Stimulated activated effector memory CD8-positive, alpha-beta T cell treated with anti-CD3 and anti-CD28 coated beads, Interleukin-12 subunit alpha, Interleukin-12 subunit beta, amount 100 ng/mL, for 72 hours (primary cell): Measurements from ENCODE around the gene MID1.
A peak's percentile ranks its signal among the peaks of the same experiment; 100 is the strongest.

Experiments used
- ATAC-seq: fragments of 150-1000 bp; cut with Tn5 transposase; 2 replicates; pipeline ENCODE4 v1.10.0; 2021
- DNase-seq, 2 donors: peaks; one replicate each; pipeline ENCODE4 v3.0.0; 2021 to 2022; ENCODE audit warnings: low spot score in 2 of 2
- H3K27ac Mint-ChIP-seq: one replicate; pipeline ENCODE4 v1.8.0; 2022; ENCODE audit warnings: mild to moderate bottlenecking, mixed read lengths
- H3K36me3 Mint-ChIP-seq: one replicate; pipeline ENCODE4 v1.8.0; 2022; ENCODE audit warnings: mild to moderate bottlenecking, mixed read lengths
- H3K4me1 Mint-ChIP-seq: one replicate; pipeline ENCODE4 v1.8.0; 2022; ENCODE audit warnings: mixed read lengths
- H3K4me3 Mint-ChIP-seq: one replicate; pipeline ENCODE4 v1.8.0; 2022; ENCODE audit warnings: mild to moderate bottlenecking, mixed read lengths
- H3K9me3 Mint-ChIP-seq: one replicate; pipeline ENCODE4 v1.8.0; 2022; ENCODE audit warnings: mixed read lengths

Gene MID1, protein sequence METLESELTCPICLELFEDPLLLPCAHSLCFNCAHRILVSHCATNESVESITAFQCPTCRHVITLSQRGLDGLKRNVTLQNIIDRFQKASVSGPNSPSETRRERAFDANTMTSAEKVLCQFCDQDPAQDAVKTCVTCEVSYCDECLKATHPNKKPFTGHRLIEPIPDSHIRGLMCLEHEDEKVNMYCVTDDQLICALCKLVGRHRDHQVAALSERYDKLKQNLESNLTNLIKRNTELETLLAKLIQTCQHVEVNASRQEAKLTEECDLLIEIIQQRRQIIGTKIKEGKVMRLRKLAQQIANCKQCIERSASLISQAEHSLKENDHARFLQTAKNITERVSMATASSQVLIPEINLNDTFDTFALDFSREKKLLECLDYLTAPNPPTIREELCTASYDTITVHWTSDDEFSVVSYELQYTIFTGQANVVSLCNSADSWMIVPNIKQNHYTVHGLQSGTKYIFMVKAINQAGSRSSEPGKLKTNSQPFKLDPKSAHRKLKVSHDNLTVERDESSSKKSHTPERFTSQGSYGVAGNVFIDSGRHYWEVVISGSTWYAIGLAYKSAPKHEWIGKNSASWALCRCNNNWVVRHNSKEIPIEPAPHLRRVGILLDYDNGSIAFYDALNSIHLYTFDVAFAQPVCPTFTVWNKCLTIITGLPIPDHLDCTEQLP

DNA sequence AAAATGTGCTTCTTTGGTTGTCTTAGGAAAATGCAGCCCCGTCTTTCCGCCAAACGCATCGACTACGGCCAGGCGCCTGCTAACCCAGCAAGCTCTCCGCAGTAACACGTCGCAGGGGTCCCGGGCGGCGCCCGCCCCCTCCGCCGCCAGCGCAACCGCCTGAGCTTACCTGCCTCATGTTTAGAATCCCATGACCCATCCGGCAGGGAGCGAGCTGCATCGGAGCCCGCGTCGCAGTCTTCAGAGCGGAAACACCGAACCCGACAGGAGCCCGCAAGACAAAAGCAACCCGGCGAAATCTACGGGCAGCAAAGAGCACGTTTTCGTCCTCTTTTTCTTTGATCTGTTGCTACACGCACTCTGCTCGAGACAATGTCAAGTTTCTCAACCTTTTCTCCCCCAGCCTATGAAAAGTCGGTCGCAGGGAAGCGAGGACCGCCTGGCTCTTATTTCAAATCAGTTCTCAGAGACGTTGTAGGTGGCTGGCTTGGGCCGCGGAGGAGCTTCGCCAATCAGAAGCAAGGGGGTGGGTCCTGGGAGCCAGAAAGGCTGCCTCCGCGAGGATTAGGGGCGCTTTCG is at the start of gene MID1:
MID1 (minus strand) TSS at position 465 of the 579 bp plus-strand sequence. CDS start 53,038 bp downstream, outside the sequence.
- no peaks in the 10 kb centered on the region for H3K9me3 Mint-ChIP-seq
- DNase-seq (no peak), ATAC-seq (no peak)

DNA sequence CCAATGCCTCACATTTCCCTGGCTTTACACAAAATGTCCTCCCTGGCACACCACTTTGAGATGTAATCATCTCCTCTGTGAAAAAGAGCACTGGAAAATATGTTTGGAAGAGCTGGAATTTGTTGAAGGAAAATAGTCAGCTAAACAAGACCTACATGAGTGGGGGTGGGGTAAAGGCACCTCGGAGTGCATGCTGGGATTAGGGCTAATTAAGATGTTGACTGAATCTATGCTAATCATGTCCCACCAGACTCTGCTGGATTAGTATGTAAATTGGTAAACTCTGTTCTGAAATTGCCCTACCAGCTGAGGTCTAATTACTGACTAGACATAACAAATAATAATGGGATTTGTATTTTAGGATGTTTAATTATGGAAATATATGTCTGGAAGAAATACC is 46.8 kb upstream of the MID1 start:
- ATAC-seq (no peak), DNase-seq (no peak)
- no peak overlapping the region for H3K27ac Mint-ChIP-seq
- H3K36me3 Mint-ChIP-seq: no peaks in the 10 kb centered on the region
- H3K4me1 Mint-ChIP-seq: no peaks in the 10 kb centered on the region
- H3K9me3 Mint-ChIP-seq: no peaks in the 10 kb centered on the region
- H3K4me3 Mint-ChIP-seq: no peak overlapping the region

More for the DNA sequence above, at the start of gene MID1:
- no peak within 1 kb of the TSS for H3K27ac Mint-ChIP-seq
- H3K36me3 Mint-ChIP-seq: no peaks in the 10 kb centered on the region
- H3K4me1 Mint-ChIP-seq: no peaks in the 10 kb centered on the region
- H3K4me3 Mint-ChIP-seq: peak within 1 kb of the TSS; percentile 51

DNA sequence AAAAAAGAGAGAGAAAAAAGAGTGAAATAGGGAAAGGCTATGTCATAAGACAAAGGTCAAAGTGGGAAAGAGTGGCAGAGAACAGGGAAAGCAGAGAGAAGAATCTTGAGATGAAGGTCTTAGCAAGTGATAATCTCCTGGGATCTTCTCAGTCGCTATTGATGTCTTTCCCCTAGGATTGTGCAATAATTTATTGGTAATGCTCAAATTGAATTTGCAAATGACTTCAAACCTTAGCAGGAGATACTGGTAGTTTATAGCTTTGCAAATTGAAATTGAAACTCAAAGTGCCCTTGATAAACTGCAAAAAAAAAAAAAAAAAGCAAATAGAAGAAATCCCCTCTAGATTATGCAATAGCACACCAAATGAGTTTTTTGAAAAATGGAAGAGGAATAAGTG is 45.7 kb upstream of the MID1 start:
- DNase-seq (no peak), ATAC-seq (no peak)
- Mint-ChIP-seq H3K4me1 (no peaks in the 10 kb centered on the region), H3K36me3 (no peaks in the 10 kb centered on the region), H3K4me3 (no peak overlapping the region), H3K27ac (no peak overlapping the region), H3K9me3 (no peaks in the 10 kb centered on the region)

DNA sequence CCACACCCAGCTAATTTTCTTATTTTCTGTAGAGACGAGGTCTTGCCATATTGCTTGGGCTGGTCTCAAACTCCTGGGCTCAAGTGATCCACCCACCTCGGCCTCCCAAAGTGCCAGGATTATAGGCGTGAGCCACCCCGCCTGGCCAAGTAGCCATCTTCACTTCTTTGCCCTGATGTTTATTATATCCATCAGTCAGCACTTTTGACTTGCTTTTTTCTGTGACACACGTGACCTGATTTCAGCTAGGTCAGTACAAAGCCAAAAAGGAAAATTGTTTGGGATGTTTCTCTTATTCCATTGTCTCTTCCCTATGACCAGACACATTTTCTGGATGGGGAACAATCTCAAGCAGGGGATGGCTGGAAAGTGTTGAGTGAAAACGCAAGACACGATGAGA is 45.3 kb upstream of the MID1 start:
- Mint-ChIP-seq H3K27ac (no peak overlapping the region), H3K36me3 (no peaks in the 10 kb centered on the region), H3K4me3 (no peak overlapping the region), H3K4me1 (no peaks in the 10 kb centered on the region), H3K9me3 (no peaks in the 10 kb centered on the region)
- no peak for ATAC-seq
- no peak for DNase-seq

DNA sequence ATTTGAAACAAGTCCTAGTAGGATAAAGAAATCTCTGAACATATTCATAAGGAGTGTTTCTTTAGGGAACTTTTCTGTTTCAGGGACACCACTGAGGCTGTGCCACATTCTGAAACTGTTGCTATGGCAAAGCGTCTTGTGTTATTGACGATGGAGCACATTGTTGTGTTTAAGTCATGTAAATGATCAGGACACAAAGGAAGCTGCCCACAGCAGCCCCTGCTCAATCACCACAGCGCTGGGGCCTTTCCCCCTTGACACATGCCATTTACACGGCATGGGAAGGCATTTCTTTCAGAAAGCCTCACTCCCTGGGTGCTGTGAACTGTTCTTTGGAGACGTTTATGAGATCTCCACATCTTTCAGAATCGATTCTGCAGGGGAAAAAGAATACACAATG is 39.8 kb upstream of the MID1 start:
- no peak overlapping the region for H3K27ac Mint-ChIP-seq
- no peak overlapping the region for H3K4me3 Mint-ChIP-seq
- H3K36me3 Mint-ChIP-seq: no peaks in the 10 kb centered on the region
- DNase-seq (no peak), ATAC-seq (no peak)
- peaks cover 4% of the 10 kb centered on the region for H3K9me3 Mint-ChIP-seq
- no peaks in the 10 kb centered on the region for H3K4me1 Mint-ChIP-seq

DNA sequence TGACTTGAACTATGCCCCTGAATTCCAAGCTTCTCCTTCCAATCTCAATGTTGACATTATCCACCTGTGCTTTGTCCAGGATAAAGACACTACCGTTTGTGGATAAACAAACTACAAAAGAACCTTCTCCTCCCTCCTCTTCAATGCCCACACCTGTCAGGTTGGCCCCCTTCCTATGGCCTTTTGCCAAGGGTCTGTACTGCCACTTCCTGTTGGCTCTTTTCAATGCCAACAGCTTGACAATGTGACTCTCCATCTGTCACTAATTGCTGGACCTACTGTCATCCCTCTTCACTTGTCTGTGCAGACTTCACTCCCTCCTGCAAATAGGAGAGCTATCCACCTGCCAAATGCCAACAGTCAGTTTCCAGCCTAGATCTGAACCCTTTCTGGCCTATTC is 35.8 kb upstream of the MID1 start:
- Mint-ChIP-seq H3K36me3 (no peaks in the 10 kb centered on the region), H3K27ac (no peak overlapping the region), H3K4me1 (no peaks in the 10 kb centered on the region), H3K9me3 (peaks cover 9% of the 10 kb centered on the region), H3K4me3 (no peak overlapping the region)
- DNase-seq (no peak), ATAC-seq (no peak)

DNA sequence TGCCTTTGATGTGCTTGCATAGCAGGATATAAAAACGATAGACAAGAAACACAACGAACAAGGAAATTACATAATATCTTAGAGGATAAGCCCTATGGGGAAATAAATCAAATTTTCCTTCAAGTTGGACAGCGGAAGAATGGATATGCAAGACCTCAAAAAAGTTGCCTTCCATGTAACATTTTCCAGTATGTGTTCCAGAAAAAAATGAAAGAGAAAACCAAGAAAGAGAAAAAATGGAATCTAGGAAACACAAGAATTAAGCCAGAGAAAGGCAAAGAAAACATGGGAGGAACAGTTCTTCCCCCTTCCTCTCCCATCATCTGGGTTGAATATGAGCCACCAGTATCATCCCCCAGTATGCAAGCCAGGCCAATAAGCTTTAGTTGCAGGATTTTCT is 34.6 kb upstream of the MID1 start:
- no peak for ATAC-seq
- Mint-ChIP-seq H3K4me1 (no peaks in the 10 kb centered on the region), H3K9me3 (peaks cover 9% of the 10 kb centered on the region), H3K4me3 (no peak overlapping the region), H3K36me3 (no peaks in the 10 kb centered on the region), H3K27ac (no peak overlapping the region)
- DNase-seq: no peak

DNA sequence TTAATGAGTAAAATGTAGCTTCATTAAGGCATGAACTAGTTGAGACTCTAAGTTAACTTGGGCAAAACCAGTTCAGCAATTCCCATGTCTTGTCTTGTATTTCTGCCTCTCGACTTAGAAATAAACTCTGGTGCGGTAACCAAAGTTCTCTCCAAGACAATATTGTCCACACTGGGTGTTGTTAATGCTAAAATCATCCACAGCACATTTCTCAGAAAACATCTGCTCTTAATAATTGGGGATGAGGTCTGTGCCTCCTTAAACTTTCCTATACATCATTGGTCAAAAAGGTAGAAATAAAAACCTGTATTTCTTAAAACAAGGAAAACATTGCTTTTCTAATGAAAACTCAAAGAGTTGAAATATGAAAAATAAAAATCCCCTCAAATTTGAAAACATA is 32.9 kb upstream of the MID1 start:
- no peak for ATAC-seq
- no peaks in the 10 kb centered on the region for H3K4me1 Mint-ChIP-seq
- H3K27ac Mint-ChIP-seq: no peak overlapping the region
- no peak for DNase-seq
- no peak overlapping the region for H3K4me3 Mint-ChIP-seq
- peaks cover 9% of the 10 kb centered on the region for H3K9me3 Mint-ChIP-seq
- H3K36me3 Mint-ChIP-seq: no peaks in the 10 kb centered on the region

DNA sequence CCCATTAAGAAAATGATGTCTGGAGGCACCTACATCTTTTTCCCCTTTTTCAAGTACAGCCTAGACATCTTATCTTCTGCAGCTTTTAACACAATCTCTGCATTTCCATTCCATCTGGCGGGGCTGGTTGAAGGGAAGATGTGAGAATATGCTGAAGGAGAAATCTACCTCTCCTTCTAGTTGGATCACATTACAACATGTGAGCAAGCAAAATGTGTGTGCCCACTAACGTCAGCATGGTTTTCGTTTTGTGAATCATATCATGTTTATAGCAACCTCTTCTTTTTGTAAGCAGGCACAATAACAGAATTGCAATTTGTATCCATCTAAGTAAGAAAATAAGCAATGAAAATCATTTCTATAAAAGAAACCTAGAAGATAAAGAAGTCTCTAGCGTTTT is 28.9 kb upstream of the MID1 start:
- H3K4me1 Mint-ChIP-seq: no peaks in the 10 kb centered on the region
- H3K9me3 Mint-ChIP-seq: peaks cover 6% of the 10 kb centered on the region
- ATAC-seq: no peak
- H3K4me3 Mint-ChIP-seq: no peak overlapping the region
- H3K27ac Mint-ChIP-seq: no peak overlapping the region
- no peaks in the 10 kb centered on the region for H3K36me3 Mint-ChIP-seq
- DNase-seq: no peak

DNA sequence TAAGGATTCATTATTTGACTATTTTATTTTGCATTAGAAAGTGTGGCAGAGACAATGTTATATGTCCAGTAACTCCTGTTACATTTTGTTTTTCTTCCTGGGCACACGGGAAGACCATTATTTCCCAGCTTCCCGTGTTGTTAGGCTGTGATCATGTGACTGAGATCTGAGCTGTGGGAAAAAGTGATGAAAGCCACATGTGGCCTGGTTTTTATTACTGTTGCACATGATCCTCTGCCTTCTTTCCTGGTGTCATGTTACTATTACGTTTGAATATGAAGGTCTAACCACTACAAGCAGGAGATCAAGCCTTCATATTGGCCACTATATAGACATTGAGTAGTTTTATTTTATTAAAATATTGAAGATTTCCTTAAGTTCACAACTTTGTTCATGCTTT is 28.2 kb upstream of the MID1 start:
- no peak for ATAC-seq
- H3K9me3 Mint-ChIP-seq: peaks cover 6% of the 10 kb centered on the region
- no peak overlapping the region for H3K4me3 Mint-ChIP-seq
- no peaks in the 10 kb centered on the region for H3K4me1 Mint-ChIP-seq
- no peaks in the 10 kb centered on the region for H3K36me3 Mint-ChIP-seq
- no peak overlapping the region for H3K27ac Mint-ChIP-seq
- no peak for DNase-seq

DNA sequence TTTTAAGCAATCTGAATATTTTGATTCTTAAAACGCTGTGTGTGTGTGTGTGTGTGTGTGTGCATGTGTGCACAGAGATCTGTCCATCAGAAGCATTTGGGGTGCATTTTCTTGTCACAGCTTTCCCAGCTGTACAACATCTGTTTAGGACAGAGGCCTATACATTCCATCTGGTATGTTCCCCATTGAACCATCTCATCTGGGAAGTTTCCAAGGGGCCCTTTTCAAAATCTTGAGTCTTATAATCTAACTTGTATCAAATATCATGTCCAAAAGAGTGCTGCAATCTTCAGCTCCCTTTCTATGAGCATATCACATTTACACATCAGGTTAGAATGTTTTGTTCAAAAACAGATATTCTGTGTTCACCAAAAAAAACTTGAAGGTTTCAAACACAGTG is 16.5 kb upstream of the MID1 start:
- Mint-ChIP-seq H3K9me3 (peaks cover 5% of the 10 kb centered on the region), H3K4me3 (no peak overlapping the region), H3K36me3 (no peaks in the 10 kb centered on the region), H3K27ac (no peak overlapping the region), H3K4me1 (no peaks in the 10 kb centered on the region)
- DNase-seq: no peak
- no peak for ATAC-seq

DNA sequence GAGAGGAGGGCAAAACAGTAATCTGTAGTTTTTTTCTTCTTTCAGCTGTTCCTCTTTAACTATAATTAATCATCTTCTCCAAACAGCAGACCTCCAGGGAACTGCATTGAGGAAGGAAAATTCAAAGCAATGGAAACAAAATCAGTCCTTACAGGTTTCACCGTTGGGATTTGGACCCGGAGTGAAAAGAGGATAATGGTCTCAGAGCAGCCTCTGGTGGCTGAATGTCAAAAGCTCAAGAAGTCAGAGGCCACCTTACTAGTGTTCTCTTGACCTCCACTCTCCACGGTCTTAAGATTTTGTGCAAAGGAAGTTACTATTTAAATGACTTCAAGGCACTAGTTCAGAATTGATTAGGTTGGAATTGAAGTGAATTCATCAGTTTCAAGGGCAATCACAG is 16.0 kb upstream of the MID1 start:
- Mint-ChIP-seq H3K36me3 (no peaks in the 10 kb centered on the region), H3K9me3 (peaks cover 5% of the 10 kb centered on the region), H3K4me1 (no peaks in the 10 kb centered on the region), H3K27ac (no peak overlapping the region), H3K4me3 (no peak overlapping the region)
- ATAC-seq (no peak), DNase-seq (no peak)

DNA sequence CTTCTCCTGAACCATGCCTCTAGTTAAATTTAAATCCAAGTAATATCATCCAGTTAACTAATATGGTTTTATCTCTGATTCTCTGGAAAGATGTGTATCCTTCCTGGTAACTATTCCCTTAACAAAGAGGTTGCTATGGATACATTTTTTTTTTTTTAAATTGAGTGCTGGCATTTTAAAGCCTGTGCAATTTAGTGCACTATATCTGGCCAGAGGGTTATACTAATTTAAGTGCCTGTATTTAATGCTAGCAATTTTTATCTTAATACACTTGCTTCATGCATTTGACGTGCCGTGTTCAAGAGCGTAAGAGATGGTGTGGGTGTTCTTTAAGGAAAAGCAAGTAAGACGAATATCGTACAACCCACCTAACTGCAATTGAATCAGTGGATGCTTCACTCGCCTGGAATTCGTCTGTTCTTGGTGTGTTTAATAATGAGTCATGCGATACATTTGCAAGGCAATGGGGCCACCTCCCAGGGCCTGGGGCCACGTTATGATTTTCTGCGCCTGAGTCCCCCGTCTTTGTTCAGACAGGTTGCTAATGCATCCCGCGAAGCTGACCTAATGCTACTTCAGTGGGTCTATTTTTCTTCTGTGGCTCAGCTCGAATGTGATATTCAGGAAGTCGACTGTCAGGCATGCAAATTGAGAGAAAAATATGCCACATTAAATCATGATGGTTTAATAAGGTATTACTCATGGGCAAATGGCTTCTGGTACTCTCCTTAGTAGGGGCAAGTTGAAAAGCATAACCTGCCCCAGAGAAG is 14.2 kb upstream of the MID1 start:
- Mint-ChIP-seq H3K4me3 (no peak overlapping the region), H3K36me3 (no peaks in the 10 kb centered on the region), H3K9me3 (peaks cover 5% of the 10 kb centered on the region), H3K4me1 (no peaks in the 10 kb centered on the region), H3K27ac (no peak overlapping the region)
- ATAC-seq (no peak), DNase-seq (no peak)

DNA sequence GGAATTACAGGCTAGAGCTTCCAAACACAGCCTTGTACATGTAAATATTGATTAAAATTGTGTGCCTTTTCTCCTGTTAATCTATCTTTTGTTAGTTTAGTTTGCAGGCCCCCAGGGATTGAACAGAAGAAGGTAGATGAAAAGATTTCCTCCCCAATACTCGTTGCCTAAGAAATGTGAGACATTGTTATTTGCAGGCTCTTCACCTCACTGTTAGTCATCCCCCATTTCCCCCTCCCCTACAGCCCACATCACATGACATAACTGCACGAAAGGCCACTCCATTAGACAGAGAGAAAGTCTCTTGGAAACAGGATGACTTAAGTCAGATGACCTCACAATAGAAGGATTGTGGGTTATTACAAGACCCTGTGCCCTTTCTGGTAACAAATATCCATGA is 13.3 kb upstream of the MID1 start:
- no peak for ATAC-seq
- H3K27ac Mint-ChIP-seq: no peak overlapping the region
- no peaks in the 10 kb centered on the region for H3K9me3 Mint-ChIP-seq
- DNase-seq: no peak
- H3K4me3 Mint-ChIP-seq: no peak overlapping the region
- no peaks in the 10 kb centered on the region for H3K36me3 Mint-ChIP-seq
- H3K4me1 Mint-ChIP-seq: no peaks in the 10 kb centered on the region

DNA sequence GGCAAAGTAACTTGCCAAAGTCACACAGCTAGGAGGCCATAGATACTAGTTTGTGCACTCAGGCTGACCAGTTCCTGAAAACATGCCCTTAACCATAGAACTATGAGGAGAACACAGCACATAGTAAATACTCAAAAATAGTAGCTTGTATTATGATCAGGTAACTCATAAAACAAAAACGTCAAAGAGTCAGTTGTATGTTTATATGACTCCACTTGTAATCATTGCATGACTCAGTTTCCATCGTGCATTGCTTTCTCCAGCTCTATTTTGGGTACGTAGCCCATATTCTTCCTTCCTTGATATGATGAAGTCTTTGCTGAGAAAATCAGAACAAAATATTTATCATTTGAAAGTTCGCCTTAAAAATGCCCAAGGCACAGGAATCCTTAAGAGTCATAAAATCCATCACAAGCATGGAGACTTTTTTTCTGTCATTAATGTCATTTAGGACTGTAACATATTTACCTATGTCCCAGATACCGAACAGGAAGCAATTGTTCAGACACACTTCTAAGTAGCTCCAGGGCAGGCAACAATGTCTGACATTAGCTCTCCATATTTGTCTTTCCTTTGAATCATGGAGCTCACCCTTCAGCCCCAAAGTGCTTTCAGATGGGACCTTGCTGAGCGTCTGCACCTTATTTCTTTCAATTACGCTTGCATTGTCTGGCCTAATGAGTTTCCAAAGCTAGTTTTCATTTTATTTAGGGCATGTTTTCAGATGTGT is 11.2 kb upstream of the MID1 start:
- DNase-seq (no peak), ATAC-seq (no peak)
- Mint-ChIP-seq H3K36me3 (no peaks in the 10 kb centered on the region), H3K27ac (no peak overlapping the region), H3K4me1 (no peaks in the 10 kb centered on the region), H3K4me3 (no peak overlapping the region), H3K9me3 (no peaks in the 10 kb centered on the region)
